GM10266 (cell line): ENCODE measurements around the gene LRRC7.

Source experiments
- DNase-seq: peaks from one replicate; pipeline ENCODE4 v3.0.0; 2012; ENCODE audit errors: extremely low spot score
- TF ChIP-seq, protein P1 (sequence below): IDR thresholded peaks from 2 replicates; pipeline ENCODE4 v1.5.1; 2012; ENCODE audit warnings: mild to moderate bottlenecking, low read depth; ENCODE audit not compliant: control insufficient read depth, insufficient read depth; ENCODE audit errors: missing control alignments

LRRC7 gene

DNA sequence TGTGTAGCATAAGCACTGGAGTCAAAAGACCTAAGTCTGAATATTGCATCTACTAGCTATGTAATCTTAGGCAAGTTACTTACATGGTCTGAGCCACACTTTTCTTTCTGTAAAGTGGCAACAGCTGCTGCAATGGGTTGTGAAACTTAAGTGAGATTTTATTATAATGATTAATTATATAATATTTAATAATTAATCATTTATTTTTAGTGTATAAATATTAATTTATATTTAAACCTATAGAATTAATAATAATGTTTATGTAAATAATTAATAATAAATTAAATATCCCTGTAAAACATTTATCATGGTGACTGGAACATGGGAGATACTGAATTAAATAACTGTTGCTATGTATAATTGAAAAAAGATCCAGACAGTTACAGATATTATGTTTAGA, 457.3 kb downstream of the LRRC7 start:
- TF ChIP-seq, protein P1, sequence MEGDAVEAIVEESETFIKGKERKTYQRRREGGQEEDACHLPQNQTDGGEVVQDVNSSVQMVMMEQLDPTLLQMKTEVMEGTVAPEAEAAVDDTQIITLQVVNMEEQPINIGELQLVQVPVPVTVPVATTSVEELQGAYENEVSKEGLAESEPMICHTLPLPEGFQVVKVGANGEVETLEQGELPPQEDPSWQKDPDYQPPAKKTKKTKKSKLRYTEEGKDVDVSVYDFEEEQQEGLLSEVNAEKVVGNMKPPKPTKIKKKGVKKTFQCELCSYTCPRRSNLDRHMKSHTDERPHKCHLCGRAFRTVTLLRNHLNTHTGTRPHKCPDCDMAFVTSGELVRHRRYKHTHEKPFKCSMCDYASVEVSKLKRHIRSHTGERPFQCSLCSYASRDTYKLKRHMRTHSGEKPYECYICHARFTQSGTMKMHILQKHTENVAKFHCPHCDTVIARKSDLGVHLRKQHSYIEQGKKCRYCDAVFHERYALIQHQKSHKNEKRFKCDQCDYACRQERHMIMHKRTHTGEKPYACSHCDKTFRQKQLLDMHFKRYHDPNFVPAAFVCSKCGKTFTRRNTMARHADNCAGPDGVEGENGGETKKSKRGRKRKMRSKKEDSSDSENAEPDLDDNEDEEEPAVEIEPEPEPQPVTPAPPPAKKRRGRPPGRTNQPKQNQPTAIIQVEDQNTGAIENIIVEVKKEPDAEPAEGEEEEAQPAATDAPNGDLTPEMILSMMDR, result no peak
- no peak for DNase-seq

DNA sequence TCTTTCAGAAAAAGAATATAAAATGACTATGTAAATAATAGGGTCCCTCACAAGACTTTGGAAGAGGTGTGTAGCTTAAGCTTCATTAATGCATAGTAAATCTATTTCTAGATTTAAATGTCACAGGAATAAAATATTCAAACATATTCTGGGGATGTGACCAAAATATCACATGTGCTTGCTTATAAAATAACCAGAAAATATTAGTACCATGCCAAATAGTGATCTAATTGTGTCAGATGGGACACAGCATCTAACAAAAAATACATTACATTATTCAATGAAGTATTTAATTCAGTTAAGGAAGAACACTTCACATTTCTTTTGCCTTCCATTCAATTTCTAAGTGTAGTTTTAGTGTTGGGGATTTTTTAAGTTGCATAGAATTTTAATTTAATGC, 458.1 kb downstream of the LRRC7 start:
- no peak for DNase-seq
- TF ChIP-seq, protein P1, result no peak

DNA sequence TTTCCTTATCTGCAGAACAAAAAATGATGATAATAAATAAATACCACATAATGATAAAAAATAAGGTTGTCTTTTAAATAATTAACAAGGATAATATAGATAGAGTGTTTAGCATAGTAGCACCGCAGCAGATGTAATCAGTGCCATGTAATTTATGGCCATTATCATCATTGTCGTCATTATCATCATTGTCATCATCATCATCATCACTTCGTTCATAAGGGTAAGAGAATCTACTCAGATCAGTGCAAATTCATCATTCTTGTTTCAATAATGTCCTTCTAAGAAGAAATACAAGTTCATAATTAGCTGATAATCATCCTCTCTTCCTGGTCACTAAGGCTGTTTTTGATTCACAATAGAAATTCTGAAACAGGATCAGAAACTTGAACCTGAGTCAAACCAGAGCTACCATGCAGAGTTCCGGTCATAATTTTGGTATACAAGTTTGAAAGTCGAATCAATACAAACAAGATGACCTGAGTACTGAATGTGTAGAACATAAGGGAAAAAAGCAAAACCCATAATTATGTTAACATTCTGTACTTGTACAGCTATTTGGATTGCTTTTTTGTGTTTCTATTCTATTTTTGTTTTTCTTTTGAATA, 465.6 kb downstream of the LRRC7 start:
- DNase-seq, result no peak
- TF ChIP-seq, protein P1, result no peak

DNA sequence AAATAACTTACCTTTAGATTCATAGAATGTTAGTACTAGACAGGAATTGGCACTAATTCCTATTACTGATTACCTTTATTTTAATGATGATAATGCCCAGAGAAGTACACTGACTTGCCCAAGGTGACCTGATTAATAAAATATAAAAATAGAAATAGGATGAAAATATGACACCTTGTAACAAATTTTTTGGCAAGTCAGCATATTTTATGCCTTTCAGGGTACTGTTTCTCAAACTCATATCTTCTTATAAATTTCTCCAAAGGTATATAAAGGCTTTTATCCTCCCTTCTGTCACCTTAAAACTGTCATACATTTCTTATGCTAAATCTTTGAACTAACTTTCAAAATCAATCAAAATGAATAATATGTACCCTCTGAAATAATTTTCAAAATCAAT, 466.2 kb downstream of the LRRC7 start:
- no peak for DNase-seq
- TF ChIP-seq, protein P1, result no peak

DNA sequence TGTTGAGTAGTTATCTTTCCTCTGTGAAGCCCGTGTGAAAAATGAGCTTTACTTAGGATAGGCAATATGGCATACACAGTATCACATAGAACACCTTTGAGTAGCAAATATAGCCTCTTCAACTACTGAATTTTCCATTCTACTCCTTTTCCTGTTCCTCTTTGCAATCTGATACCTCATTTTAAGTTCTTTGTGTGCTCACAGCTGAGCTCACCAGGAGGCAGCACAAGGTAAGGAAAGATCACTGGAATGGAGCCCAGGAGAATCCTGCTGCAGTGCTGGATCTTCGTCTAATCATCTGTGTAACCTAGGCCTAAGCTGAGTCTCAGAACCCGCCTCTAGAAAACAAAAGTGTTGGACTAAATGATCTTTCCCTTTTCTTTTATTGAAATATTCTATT, 466.7 kb downstream of the LRRC7 start:
- TF ChIP-seq, protein P1, result no peak
- no peak for DNase-seq

DNA sequence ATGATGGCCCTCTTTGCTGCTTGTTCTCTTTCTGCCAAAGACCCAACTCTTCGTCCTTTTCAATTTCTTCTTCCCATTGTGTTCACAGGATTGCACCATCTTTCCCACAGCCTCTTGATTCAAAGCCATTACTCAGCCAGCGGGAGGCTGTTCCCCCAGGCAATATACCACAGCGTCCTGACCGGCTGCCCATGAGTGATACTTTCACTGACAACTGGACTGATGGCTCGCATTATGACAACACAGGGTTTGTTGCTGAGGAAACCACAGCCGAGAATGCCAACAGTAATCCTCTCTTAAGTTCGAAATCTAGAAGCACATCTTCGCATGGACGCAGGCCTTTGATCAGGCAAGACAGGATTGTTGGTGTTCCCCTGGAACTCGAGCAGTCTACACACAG, 470.3 kb downstream of the LRRC7 start:
- TF ChIP-seq, protein P1, result no peak
- DNase-seq, result no peak

DNA sequence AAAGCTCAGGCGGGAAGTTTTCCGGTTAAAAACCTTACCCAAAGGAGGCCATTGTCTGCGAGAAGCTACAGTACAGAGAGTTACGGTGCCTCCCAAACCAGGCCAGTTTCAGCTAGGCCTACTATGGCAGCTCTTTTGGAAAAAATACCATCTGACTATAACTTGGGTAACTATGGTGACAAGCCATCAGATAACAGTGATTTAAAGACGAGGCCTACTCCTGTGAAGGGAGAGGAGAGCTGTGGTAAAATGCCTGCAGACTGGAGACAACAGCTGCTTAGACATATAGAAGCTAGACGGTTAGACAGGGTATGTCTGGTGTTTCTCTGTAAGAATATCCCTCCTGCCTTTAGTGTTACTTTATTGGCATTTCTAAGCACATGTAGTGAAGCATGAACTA, 471.8 kb downstream of the LRRC7 start:
- TF ChIP-seq, protein P1, result no peak
- no peak for DNase-seq
